Fibroblast of skin of left quadriceps (primary cell): Measurements from ENCODE around the gene PLOD1.
"Not testable (repeated sequence)": the region's sequence is repeated elsewhere in the genome, so short reads cannot be mapped to it uniquely, and the experiment has no call there.

ENCODE experiments used
- DNase-seq, 2 experiments: peaks; one replicate each; pipeline ENCODE4 v3.0.0-alpha.2; 2013; ENCODE audit warnings: low read depth in 2 of 2

The PLOD1 gene

DNA sequence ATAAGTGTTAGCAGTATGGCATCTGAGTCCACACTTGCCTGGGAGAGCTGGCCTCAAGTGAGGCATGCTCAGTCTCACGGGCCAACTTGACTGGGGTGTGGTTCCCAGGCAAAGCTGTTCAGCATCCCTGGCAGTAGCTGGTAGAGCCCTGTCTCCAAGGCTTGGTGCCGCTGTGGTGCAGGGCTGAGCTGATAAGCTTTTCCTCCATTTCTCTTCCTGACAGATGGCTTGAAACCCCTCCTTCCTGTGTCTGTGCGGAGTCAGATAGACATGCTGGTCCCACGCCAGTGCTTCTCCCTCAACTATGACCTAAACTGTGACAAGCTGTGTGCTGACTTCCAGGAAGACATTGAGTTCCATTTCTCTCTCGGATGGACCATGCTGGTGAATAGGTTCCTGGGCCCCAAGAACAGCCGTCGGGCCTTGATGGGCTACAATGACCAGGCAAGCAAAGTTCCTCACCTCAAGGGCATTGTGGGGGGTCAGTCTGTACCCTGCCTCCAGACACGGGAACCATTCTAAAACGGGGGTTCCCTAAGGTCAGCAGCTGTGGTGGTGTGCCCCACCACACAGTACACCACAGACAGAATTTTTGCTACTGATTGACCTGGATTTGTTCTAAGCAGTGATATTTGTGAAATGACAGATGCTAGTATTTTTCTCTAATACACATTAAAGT is 71.1 kb downstream of the PLOD1 start:
- DNase-seq = no peak

DNA sequence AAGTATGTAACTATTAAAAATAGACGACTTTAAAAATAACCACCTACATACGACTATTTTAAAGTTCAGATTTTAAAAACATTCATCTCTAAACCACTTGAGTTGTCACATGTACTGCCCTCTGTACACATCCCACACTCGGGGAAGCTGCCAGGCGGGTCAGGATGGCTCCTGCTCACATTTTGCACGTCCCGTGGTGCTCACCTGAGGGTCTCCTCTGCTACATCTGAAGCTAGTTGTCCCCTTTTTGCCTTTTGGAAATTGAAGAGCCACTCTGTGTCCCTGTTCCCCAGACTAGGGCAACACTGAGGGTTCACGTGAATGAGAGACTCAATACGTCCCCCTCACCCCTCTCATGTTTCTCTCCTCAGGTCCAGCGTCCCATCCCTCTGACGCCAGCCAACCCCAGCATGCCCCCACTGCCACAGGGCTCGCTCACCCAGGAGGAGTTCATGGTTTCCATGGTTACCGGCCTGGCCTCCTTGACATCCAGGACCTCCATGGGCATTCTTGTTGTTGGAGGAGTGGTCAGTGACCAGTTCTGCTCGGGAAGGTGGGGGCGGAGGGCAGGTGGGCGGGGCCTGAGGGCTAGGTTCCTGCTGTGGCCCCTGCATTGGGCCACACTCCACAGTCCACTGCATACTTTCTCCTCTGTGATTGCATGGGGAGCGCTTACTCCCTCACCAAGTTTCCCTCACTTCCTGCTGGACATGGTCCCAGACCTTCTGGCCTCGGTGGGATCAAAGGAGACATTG is 71.8 kb downstream of the PLOD1 start:
- DNase-seq = no peak

- DNase-seq = no peak
These were observed 72.7 kb downstream of the PLOD1 start for GRCh38 chr1:12007204-12007603.

DNA sequence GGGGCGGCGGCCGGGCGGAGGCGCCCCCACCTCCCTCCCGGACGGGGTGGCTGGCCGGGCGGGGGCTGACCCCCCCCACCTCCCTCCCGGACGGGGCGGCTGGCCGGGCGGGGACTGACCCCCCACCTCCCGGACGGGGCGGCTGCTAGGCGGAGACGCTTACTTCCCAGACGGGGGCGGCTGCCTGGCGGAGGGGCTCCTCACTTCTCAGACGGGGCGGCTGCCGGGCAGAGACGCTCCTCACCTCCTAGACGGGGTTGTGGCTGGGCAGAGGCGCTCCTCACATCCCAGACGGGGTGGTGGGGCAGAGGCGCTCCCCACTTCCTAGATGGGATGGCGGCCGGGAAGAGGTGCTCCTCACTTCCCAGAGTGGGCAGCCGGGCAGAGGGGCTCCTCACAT is 73.8 kb downstream of the PLOD1 start:
- DNase-seq = not testable (repeated sequence)

GRCh38 chr1:12009318-12009947 is 74.9 kb downstream of the PLOD1 start:
- DNase-seq = no peak

GRCh38 chr1:12010746-12011570 is 76.4 kb downstream of the PLOD1 start:
- no peak for DNase-seq

DNA sequence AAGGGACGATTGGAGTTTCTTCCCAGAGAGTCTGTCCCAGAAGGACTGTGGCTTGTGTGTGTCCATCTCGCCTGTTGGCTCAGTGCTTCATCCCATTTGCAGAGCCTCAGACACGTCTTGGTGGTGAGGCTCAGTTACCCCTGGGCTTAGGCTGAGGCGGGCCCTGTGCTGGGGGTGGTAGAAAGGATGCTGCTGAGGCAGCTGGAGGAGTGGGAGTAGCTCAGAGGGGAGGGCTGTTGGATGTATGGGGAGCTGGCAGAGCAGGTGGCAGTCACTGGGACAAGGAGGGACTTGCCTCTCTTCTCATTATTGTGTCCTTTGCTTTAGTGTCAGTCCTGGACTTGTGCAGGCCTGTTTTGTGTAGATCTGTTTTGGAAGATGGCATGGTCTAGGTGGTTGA is 77.5 kb downstream of the PLOD1 start:
- no peak for DNase-seq

DNA sequence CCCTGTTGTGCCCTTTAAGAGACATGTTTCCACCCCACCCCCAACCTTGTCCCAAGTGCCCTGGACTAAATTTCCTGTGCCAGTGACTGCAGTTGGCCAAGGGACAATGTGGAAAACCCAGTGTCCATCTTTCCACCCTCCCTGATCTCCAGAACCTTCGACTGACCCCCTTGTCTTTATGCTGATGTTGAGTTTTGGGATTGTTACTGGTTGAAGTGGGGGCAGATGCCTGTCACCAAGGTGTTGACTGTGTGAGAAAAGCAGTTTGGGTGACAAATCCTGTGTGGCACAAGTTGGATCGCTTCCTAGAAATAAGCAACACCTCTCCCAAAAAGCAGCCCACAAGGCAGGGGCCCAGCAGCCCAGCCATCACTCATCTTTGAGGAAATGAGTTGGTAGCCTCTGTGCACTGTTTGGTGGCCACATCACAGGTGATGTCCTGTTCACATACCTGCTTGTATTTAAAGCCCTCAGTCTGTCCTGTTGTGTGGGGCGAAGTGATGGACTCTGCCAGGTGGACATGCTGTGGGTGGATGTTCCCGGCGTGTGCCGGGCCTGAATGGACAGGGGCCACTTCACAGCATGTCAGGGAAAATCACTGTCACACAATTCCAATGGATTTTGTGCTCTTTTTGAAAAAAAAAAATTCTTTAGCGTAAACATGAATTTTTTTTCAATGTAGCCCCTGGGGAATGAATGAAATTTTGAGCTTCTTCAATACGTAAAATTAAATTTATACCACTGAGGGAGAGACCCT is 78.2 kb downstream of the PLOD1 start:
- no peak for DNase-seq

DNA sequence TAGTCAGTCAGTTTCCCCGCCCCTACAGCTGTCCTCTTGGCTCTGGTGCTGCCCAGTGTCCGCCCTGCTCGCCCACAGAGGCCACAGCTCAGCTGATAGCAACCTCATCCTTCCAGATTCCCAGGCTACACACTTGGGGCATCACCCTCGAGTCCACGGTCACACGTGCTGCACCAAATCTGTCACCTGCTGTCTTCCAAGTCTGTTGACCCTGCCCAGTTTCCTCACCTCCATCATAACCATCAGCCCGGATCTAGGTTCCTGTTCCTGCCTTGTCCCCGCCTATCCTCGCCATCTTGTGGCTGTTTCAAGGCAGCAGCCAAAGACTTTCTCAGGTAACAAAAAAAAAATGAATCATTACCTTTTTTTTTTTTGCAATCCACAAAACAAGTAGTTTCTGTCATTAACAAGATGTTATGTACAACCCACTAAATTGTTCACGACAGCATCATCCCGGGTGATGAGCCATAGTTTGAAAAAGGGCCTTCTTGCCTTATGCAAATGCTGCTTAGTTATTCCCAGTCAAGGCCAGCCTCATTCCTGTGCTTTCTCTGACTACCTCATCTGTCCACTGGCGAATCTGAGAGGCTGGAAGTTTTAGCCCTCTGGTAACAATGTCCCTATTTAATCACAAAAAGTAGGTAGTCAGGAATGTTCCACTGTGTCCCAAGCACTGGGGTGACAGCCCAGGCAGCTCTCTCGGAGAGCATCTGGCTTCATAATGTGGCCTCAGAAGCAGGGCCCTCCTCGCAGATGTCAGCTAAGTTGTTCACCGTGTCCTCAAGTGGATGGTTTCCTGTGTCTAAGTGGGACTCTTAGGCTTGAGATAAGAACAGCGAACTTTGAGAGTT is 79.8 kb downstream of the PLOD1 start:
- no peak for DNase-seq

GRCh38 chr1:12015001-12015491 is 80.5 kb downstream of the PLOD1 start:
- DNase-seq = no peak

DNA sequence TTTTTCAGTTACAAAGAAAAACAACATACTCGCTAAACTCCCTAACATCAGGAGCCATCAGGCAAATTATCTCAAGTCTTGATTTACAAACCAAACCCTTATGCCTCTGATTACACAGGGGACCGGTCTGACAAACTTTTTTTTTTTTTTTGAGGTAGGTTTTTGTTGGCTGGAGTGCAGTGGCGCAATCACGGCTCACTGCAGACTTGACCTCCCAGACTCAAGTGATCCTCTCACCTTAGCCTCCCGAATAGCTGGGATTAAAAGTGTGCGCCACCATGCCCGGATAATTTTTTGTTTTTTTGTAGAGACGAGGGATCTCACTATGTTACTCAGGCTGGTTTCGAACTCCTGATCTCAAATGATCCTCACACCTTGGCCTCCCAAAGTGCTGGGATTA is 81.0 kb downstream of the PLOD1 start:
- no peak for DNase-seq

- no peak for DNase-seq
These were observed 81.7 kb downstream of the PLOD1 start for GRCh38 chr1:12016182-12016581.

DNA sequence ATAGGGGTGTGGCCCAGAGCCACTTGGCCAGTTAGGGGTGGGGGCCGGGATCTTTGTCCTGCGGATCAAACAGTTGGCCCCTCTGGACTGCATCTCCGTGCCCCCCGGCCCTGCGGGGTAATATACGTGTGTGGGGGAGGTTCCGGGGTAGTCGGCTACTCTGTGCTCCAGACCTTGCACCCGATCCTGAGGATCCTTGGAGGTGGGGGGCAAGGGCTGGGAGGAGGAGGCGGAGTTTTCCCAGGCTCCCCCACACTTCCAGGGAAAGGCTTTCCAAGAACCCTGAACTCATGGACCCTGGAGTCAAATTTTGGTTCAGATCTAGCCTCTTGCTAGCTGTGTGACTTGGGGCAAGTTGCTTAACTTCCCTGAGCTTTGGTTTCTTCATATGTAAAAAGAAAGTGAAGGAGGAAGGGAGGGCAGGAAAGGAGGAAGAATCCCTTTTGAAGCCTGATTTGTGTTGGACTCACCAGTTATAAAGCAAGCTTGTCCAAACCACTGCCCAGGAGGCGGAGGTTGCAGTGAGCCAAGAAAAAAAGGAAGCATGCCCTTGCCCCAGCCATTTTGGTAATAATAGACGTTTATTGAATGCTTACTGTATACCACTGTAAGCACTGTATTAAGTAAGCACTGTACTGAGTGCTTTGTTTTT is 85.5 kb downstream of the PLOD1 start:
- DNase-seq = no peak

GRCh38 chr1:12021616-12022015 is 87.1 kb downstream of the PLOD1 start:
- no peak for DNase-seq

- no peak for DNase-seq
These were observed 87.5 kb downstream of the PLOD1 start for GRCh38 chr1:12022036-12022435.
